ENCODE measurements around the gene TXNDC17. TPM values are rescaled to one million over a fixed set of nuclear protein-coding genes. Genes with fewer than 3 reads are reported as not detected.
A peak's percentile ranks its signal among the peaks of the same experiment; 100 is the strongest.

Gene TXNDC17
- total RNA-seq, 1 donor from 2014 or later: 164 TPM

- H3K4me1 ChIP-seq: peaks cover 49% of the 10 kb centered on the region
- intact Hi-C loops (cut with DNase I): no loop called here
- H3K9me3 ChIP-seq: no peaks in the 10 kb centered on the region
- no peak for DNase-seq (ENCODE audit: extremely low spot score in 2 of 2)
- peaks cover 0 to 10% of the 10 kb centered on the region in 2 donors for H3K36me3 ChIP-seq
- TF ChIP-seq POLR2A (IDR thresholded peaks at IDR 0.05) (no peak), POLR2AphosphoS5 (IDR thresholded peaks at IDR 0.05; ENCODE audit: insufficient read depth in 1 of 2, low read depth in 1 of 2) (peak in 1 of 2 donors; percentile 22)
- TF ChIP-seq, protein P1, sequence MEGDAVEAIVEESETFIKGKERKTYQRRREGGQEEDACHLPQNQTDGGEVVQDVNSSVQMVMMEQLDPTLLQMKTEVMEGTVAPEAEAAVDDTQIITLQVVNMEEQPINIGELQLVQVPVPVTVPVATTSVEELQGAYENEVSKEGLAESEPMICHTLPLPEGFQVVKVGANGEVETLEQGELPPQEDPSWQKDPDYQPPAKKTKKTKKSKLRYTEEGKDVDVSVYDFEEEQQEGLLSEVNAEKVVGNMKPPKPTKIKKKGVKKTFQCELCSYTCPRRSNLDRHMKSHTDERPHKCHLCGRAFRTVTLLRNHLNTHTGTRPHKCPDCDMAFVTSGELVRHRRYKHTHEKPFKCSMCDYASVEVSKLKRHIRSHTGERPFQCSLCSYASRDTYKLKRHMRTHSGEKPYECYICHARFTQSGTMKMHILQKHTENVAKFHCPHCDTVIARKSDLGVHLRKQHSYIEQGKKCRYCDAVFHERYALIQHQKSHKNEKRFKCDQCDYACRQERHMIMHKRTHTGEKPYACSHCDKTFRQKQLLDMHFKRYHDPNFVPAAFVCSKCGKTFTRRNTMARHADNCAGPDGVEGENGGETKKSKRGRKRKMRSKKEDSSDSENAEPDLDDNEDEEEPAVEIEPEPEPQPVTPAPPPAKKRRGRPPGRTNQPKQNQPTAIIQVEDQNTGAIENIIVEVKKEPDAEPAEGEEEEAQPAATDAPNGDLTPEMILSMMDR (IDR thresholded peaks at IDR 0.05): no peak
- no peaks in the 10 kb centered on the region for H3K27me3 ChIP-seq
- H3K4me3 ChIP-seq: no peak overlapping the region
- H3K27ac ChIP-seq: no peak overlapping the region
These were observed 1.7 kb downstream of the TXNDC17 start for GRCh38 chr17:6642592-6642991.

GRCh38 chr17:6643451-6644125, 2.7 kb downstream of the TXNDC17 start:
- TF ChIP-seq POLR2AphosphoS5 (IDR thresholded peaks at IDR 0.05; ENCODE audit: insufficient read depth in 1 of 2, low read depth in 1 of 2) (peak in 1 of 2 donors; percentile 49), POLR2A (IDR thresholded peaks at IDR 0.05) (no peak)
- DNase-seq (ENCODE audit: extremely low spot score in 2 of 2): no peak
- Histone ChIP-seq H3K36me3 (peaks cover 0 to 15% of the 10 kb centered on the region in 2 donors), H3K9me3 (no peaks in the 10 kb centered on the region), H3K27me3 (no peaks in the 10 kb centered on the region), H3K27ac (no peak overlapping the region), H3K4me1 (peaks cover 40% of the 10 kb centered on the region), H3K4me3 (no peak overlapping the region)
- intact Hi-C loops (cut with DNase I): no loop called here

DNA sequence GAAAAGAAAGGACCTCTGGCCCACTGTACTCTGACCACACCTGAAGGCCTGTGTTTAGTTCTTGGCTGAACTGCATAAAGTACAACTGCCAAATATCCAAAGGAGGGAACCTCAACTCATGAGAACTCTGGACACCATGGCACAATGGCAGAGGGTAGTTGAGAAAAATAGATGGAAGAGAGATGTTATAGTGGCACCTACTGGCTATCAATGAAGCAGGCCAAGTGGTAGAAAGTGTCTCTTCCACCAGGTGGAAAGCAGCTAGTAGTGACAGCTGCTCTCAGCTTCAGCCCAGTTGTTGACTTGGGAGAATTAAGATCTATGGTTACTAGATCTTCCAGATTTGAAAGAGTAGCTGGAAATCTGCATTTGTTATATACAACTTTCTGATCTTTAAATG, 7.3 kb downstream of the TXNDC17 start:
- H3K9me3 ChIP-seq: no peaks in the 10 kb centered on the region
- DNase-seq (ENCODE audit: extremely low spot score in 2 of 2): no peak
- intact Hi-C loops (cut with DNase I): no loop called here
- TF ChIP-seq, protein P1 (IDR thresholded peaks at IDR 0.05): no peak
- no peak for TF ChIP-seq POLR2AphosphoS5 (IDR thresholded peaks at IDR 0.05; ENCODE audit: insufficient read depth in 1 of 2, low read depth in 1 of 2)
- no peak for TF ChIP-seq POLR2A (IDR thresholded peaks at IDR 0.05)
- H3K4me1 ChIP-seq: peaks cover 48% of the 10 kb centered on the region
- no peak overlapping the region for H3K4me3 ChIP-seq
- peaks cover 0 to 21% of the 10 kb centered on the region in 2 donors for H3K36me3 ChIP-seq
- H3K27me3 ChIP-seq: no peaks in the 10 kb centered on the region
- no peak overlapping the region for H3K27ac ChIP-seq

DNA sequence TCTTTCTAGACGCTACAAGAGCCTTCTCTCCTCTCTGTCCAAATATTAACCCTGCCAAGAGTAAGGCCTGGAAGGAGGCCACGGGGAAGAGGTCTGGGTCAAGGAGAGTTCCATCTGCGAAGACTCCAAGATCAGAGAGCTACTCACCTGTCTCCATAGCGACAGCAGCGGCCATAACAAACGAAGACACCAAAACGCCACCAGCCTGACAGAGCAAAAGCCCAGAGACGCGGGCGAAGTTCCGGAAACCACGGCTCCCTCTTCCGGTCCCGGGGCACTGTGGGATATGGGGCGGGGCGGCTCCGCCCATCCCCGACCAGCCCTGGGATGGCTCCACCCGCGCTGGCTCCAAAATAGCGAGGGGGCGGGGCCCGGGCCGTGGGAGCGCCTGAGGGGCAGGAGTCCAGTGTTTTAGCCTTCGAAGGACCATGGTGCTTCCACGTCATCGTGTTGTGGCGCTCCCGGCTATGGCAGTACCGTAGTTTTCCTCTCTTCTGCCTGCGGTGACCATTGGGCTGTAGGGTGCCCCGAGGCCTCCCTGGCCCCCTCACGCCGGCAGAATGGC, 10.6 kb downstream of the TXNDC17 start, which contains the start of the genes C17orf100 and MED31:
Gene C17orf100 (plus strand): TSS at position 409 of the 565 bp plus-strand sequence. CDS start 152 bp downstream, at position 561.
Gene MED31 (minus strand): TSS at position 252 of the 565 bp plus-strand sequence. CDS start 77 bp downstream, at position 175.
- H3K27ac ChIP-seq: peak within 1 kb of the TSS; percentile 75
- intact Hi-C loops (cut with DNase I): no loop called here
- H3K27me3 ChIP-seq: peaks cover 3% of the 10 kb centered on the region
- H3K4me1 ChIP-seq: peaks cover 39% of the 10 kb centered on the region
- no peaks in the 10 kb centered on the region for H3K9me3 ChIP-seq
- TF ChIP-seq, protein P1 (IDR thresholded peaks at IDR 0.05): no peak
- TF ChIP-seq POLR2A (IDR thresholded peaks at IDR 0.05): peak in 1 of 2 donors; percentile 35
- peak; percentile 91 to 98 for TF ChIP-seq POLR2AphosphoS5 (IDR thresholded peaks at IDR 0.05; ENCODE audit: insufficient read depth in 1 of 2, low read depth in 1 of 2)
- DNase-seq (ENCODE audit: extremely low spot score in 2 of 2): peak in 1 of 2 donors; percentile 90
- H3K36me3 ChIP-seq: peaks cover 0 to 16% of the 10 kb centered on the region in 2 donors
- H3K4me3 ChIP-seq: peak within 1 kb of the TSS; percentile 65 to 73

DNA sequence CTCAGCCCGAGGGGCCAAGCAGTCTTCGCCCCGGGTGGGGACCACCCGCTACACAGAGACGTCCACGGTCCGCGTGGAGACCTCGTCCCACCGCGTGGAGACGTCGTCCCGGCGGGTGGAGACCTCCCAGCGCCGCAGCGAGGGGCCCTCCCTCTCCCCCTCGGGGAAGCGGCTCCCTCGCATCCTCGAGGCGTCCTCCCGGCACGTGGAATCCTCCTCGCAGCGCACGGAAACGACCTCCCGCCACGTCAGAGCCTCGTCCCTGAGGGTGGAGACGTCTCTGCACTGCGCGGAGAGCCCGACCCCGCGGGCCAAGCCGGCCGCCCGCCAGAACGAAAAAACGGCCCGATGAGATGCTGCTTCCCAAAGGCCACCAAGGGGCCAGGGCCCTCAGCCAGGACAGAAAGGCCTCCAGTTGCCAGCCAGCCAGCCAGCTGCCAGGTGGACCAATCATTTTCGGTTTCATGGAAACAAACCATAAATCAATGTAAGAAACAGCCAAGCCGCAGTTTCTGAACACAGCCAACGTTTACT, 11.1 kb downstream of the TXNDC17 start:
- DNase-seq (ENCODE audit: extremely low spot score in 2 of 2): peak in 1 of 2 donors; percentile 87
- Histone ChIP-seq H3K27ac (peak overlapping the region; percentile 75), H3K4me1 (peaks cover 39% of the 10 kb centered on the region), H3K4me3 (peak overlapping the region; percentile 65 to 73), H3K36me3 (peaks cover 0 to 16% of the 10 kb centered on the region in 2 donors), H3K9me3 (no peaks in the 10 kb centered on the region), H3K27me3 (peaks cover 3% of the 10 kb centered on the region)
- intact Hi-C loops (cut with DNase I): no loop called here
- TF ChIP-seq POLR2A (IDR thresholded peaks at IDR 0.05): no peak
- TF ChIP-seq, protein P1 (IDR thresholded peaks at IDR 0.05): no peak
- TF ChIP-seq POLR2AphosphoS5 (IDR thresholded peaks at IDR 0.05; ENCODE audit: insufficient read depth in 1 of 2, low read depth in 1 of 2): peak in 1 of 2 donors; percentile 44
